NCI-H2227 (cell line): Measurements from ENCODE around the gene MMP23B.
"Not testable (repeated sequence)": the region's sequence is repeated elsewhere in the genome, so short reads cannot be mapped to it uniquely, and the experiment has no call there.

Experiments used
- DNase-seq: peaks from one replicate; lab custom pipeline; 2025; ENCODE audit not compliant: unreplicated experiment; lab: John Stamatoyannopoulos, UW

Gene MMP23B

DNA sequence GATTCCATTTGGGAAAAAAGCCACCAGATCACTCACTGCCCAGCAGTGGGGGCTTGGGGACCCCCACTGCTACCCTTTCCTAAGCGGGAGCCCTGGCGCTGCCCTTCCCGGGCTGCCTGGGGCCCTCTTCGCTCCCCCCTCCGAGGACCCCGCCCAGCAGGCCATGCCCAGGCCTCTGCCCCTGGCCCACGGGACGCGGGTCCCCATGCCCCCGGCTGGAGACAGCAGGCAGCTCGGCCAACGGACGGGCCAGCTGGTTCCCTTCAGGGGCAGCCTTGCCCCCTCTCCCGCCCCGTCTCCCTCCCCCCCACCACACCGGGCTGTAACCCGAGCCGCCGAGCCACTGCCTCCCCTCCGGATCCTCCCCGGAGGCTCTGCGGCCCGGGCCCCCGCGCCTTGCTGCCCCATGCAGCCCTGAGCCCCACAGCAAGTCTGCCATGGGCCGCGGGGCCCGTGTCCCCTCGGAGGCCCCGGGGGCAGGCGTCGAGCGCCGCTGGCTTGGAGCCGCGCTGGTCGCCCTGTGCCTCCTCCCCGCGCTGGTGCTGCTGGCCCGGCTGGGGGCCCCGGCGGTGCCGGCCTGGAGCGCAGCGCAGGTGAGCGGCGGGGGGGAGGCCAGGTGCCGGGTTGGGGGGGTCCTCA is at the start of gene MMP23B:
Gene MMP23B, plus strand, starts transcription at position 392 of the 639 bp plus-strand sequence. Its CDS starts 46 bp downstream, at position 438.
- DNase-seq = no peak

DNA sequence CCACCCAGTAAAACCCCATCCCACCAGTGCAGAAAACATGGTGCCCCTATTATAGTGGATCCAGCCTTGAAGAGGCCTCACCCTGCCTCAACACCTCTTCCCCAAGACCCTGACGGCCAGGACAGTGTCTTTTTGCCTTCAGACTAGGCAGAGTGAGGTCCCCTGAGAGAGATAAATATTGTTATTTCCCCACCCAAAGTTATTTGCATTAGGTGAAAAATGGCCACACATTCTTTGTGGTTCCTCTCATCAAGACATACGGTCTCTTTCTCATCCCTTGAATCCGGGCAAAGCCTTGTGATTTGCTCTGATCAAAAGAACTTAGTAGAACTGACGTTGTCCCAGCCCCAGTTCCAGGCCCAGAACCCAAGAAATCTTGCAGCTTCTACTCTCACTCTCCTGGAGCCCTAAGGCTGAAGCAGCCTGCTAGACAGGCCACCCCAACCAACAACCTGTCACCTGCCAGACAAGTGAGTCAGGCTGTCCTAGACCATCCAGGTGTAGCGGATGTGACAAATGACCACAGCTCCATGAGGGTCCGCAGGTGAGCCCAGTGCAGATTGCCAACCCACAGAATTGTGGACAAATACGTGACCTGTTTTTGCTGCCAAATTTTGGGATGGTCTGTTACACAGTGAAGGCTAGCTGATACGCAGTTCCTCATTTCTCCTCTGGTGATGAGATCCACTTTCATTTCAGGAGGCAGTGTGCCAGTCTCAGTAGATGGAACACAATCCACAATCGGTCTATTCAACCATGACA is 49.2 kb upstream of the MMP23B start:
- no peak for DNase-seq

GRCh38 chr1:1583347-1584010 is 48.5 kb upstream of the MMP23B start:
- no peak for DNase-seq

- DNase-seq = no peak
Measured at GRCh38 chr1:1591452-1591851, 40.5 kb upstream of the MMP23B start.

DNA sequence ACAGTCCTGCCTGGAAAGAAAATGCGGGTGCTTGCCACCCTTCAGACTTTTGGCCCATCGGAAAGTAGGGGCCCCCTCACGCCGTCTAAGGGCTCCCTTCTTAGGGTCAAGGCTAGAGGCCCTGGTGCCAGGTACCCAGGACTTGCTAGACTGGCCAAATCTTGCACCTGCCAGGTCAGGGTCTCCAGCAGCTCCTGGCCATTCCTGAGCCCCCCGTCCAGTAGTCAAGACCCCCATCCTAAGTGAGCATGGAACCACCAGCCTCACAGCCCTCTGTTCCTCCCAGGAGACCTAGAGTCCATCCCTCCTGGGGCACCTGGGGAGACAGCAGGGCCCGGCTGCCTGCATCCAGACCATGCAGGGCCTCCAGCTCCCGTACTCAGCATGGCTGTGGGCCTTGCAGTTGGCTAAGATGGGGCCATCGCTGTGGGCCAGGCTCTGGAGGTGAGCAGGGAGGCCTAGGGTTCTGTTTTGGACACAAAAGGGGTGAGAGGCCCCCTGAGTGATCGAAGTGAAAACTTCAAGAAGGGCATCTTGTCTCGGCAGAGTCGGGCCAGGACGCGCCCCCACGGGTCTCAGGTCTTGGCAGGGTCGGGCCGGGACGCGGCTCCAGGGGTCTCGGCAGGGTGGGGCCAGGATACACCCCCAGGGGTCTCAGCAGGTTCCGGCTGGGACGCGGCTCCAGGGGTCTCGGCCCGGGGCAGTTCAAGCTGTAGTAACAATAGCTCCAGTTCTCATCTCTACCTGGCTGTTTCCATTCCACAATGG is 38.0 kb upstream of the MMP23B start:
- DNase-seq = no peak

DNA sequence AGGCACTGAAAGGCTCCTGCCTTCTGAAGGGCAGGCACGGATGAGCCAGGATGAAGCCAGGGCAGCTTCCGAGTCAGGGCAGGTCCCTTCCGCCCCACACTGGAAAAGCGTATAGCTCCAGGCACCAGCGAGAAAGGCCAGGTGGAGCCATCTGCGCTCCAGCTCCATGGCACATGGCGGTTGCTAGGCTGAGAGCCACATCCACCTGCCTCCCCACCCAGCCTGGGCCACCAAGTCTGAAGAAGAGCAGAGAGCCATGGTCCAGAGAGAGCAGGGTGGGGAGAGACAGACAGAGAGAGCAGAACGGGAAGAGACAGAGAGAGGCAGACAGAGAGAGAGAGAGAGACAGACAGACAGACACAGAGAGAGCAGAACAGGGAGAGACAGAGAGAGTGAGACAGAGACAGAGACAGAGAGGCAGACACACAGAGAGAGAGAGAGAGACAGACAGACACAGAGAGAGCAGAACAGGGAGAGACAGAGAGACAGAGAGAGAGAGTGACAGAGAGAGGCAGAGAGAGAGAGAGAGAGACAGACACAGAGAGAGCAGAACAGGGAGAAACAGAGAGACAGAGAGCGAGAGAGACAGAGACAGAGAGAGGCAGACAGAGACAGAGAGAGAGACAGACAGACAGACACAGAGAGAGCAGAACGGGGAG is 37.2 kb upstream of the MMP23B start:
- DNase-seq = no peak

DNA sequence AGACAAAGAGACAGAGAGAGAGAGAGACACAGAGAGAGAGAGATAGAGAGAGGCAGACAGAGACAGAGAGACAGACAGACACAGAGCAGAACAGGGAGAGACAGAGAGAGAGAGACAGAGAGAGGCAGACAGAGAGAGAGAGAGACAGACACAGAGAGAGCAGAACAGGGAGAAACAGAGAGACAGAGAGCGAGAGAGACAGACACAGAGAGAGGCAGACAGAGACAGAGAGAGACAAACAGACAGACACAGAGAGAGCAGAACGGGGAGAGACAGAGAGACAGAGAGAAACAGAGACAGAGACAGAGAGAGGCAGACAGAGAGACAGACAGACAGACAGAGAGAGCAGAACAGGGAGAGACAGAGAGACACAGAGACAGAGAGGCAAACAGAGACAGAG is 36.6 kb upstream of the MMP23B start:
- not testable (repeated sequence) for DNase-seq

DNA sequence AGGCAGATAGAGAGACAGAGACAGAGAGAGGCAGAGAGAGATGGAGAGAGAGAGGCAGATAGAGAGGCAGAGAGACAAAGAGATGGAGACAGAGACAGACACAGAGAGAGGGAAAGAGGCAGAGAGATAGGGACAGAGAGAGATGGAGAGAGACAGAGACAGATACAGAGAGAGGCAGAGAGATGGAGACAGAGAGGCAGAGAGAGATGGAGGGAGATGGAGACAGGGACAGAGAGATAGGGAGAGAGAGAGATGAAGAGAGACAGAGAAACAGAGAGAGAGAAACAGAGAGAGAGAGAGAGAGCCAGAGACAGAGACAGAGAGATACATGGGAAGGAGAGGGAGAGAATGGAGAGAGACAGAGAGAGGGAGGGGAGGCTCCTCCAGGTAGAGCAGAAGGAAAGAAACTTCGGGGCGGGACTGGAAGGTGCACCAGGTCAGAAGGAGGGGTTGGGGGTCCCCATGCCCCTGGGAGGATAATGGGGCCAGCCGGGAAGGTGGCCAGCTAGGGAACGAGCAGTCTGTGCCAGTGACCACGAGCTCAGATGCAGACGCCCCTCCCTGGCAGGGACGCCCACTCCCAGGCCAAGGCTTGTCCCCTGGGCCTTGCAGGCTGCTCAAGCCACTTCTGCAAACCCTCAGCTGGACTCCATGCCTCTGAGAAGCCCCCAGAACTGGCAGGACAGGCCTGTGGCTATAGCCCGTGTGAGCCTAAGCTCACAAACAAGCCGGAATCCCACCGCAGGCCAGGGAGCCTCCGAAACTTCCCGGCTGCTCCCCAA is 35.3 kb upstream of the MMP23B start:
- no peak for DNase-seq

- DNase-seq = peak; percentile 45
Measured at GRCh38 chr1:1597275-1597930, 34.6 kb upstream of the MMP23B start.

DNA sequence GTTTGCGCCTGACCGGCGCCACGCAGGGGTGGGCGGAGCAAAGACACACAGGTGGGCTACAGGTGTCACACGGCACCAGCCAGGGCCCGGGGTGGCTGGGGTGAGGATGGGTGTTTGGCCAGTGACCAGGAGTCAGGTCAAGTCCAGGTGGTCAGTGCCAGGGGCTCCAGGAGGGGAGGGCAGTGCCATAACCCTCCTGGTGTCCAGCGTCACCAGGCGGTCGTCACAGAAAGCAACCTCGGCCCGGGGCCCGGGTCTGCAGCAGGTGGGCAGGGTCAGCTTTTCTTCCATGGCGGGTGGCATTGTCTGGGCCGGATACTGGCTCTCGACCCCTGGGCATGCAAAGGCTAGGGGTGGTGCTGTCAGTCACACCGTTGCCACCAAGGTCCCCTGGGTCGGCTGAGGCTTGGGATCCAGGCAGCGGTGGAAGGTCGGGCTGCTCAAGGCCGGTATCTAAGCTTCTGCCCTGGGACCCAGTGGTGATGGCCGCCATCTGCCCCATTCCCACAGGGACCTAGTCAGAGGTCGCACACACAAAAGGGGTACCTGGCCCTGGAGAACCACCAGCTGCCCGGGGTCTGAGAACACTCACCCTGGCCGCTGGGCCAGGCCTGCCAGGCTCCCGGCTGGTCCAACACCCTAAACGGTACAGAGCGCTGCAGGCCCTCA is 33.8 kb upstream of the MMP23B start:
- DNase-seq = no peak

DNA sequence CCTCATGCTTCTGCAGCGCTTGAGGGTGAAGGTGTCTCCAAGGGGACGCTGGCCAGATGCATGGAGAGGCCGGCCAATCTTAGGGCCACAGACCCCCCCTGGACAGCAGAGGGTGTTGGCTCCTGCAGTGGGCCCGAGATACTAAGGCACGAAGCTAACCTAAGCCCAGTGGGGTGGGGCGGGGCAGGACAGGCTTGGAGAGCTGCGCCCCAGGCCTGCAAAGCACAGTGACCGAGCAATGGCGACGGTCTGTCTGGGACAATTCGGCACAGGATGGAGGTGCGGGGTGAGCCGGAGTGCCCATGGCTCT is 33.3 kb upstream of the MMP23B start:
- no peak for DNase-seq

- DNase-seq = peak; percentile 67
Measured at GRCh38 chr1:1599030-1599934, 32.7 kb upstream of the MMP23B start.

DNA sequence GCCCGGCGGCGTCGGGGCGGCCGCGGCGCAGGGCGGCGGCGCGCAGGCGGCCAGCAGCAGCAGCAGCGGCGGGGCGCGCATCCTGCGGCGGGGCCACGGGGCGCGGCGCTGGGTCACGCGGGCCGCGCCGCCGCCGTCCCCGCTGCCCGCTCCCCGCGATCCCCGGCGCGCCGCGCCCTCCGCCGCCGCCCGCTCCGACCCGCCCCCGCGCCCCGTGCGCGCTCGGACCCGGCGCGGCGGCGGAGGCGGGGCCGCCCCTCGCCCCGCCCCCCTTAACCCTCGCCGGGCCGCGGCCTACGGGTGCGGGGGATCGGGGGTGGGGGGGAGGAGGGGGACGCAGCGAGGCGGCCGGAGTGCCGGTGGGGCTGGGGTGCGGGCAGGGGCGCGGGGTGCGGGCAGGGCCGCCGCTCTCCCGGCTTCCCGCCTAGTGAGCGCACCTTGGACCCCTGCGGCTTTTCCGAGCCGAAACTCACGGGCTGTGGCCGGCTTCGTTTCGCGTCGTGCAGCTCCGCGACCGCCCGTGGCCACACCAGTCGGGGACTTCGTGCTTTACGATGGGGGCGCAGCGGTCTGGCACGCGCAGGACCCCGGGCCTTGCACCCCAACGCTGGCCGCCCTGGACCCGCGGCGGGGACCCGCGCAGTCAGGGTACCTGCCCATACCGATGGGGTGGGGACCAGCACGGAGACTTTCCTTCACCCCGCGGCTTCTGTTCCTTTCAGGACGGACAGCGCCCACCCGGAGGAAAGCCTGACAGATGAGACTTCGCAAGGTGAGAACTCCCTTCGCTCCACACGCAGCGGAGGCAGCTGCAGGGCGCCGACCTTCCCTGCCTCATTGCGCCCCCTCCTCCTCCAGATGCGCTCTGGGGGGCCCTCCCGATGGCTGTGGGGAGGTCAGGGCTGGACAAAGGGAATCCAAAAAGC is 31.8 kb upstream of the MMP23B start, which contains the start of gene FNDC10:
Gene FNDC10, minus strand, starts transcription at position 201 of the 926 bp plus-strand sequence. Its CDS starts 120 bp downstream, at position 81.
- peak; percentile 45 for DNase-seq

DNA sequence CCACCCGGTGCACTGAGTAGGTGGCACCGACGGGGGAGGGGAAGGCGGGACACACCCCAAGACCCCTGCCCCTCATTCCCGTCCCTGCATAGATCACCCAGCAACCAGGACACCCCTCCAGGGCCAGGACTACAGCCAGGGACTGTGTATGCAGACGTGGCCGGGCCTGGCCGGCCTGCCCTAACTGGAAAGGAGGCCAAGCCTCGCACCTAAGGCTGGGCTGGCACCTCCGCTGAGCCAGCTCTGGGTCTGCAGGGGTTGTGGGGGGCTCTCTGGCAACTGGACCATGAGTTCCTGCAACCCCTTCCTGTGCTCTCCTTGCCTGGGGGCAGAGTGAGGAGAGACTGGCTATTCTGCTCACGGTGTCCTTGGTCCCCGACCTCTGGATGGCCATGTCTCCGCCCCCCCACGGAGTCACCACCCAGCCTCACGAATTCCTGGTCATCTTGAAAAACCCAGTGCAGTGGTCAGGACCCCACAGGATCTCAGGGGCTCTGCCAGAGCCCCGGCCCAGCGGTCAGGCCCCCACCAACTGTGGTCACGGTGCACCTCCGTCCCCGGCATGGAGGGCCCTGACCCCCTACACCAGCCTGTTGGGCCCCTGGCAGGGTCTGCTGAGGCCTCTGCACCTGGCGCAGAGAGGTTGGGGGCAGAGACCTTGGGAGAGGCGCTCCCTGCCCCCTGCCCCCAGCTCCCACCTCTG is 31.0 kb upstream of the MMP23B start:
- DNase-seq = no peak

- DNase-seq = no peak
Measured at GRCh38 chr1:1601564-1602303, 30.2 kb upstream of the MMP23B start.
